DOHH2 (cell line): ENCODE measurements around the gene RGS18.

Experiments used
- EZH2phosphoT487 ChIP-seq: fragments of 200-600 bp; sonication (generic); IDR thresholded peaks from 2 replicates; pipeline ENCODE4 v1.6.1; 2017; ENCODE audit warnings: borderline replicate concordance, mild to moderate bottlenecking, antibody characterized with exemption, low read length, moderate library complexity, mixed read lengths
- TF ChIP-seq, protein P1 (sequence below): fragments of 200-600 bp; sonication (generic); IDR thresholded peaks from one replicate; pipeline ENCODE4 v1.5.1; 2014; ENCODE audit warnings: antibody characterized with exemption, mild to moderate bottlenecking, low read depth, low read length; ENCODE audit not compliant: poor library complexity, severe bottlenecking

- TF ChIP-seq, protein P1, sequence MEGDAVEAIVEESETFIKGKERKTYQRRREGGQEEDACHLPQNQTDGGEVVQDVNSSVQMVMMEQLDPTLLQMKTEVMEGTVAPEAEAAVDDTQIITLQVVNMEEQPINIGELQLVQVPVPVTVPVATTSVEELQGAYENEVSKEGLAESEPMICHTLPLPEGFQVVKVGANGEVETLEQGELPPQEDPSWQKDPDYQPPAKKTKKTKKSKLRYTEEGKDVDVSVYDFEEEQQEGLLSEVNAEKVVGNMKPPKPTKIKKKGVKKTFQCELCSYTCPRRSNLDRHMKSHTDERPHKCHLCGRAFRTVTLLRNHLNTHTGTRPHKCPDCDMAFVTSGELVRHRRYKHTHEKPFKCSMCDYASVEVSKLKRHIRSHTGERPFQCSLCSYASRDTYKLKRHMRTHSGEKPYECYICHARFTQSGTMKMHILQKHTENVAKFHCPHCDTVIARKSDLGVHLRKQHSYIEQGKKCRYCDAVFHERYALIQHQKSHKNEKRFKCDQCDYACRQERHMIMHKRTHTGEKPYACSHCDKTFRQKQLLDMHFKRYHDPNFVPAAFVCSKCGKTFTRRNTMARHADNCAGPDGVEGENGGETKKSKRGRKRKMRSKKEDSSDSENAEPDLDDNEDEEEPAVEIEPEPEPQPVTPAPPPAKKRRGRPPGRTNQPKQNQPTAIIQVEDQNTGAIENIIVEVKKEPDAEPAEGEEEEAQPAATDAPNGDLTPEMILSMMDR = no peak
- no peak for TF ChIP-seq EZH2phosphoT487
Observed at GRCh38 chr1:192225703-192226102, 67.4 kb downstream of the RGS18 start.
